HG03558 (cell line): ENCODE results near the gene CCDC92B.
"Not testable (repeated sequence)": the region's sequence is repeated elsewhere in the genome, so short reads cannot be mapped to it uniquely, and the experiment has no call there.

Source experiments
- ATAC-seq: cut with Tn5 transposase; IDR thresholded peaks from one replicate; pipeline ENCODE4 v1.9.1; 2021; ENCODE audit warnings: moderate number of reproducible peaks; ENCODE audit not compliant: unreplicated experiment; ENCODE audit errors: extremely low read depth

CCDC92B gene

GRCh38 chr17:2691069-2691871 is 58.2 kb downstream of the CCDC92B start:
- no peak for ATAC-seq

- ATAC-seq, result no peak
Observed at GRCh38 chr17:2690165-2691068, 59.0 kb downstream of the CCDC92B start.

GRCh38 chr17:2689411-2690164 is 59.9 kb downstream of the CCDC92B start:
- no peak for ATAC-seq

- no peak for ATAC-seq
Observed at GRCh38 chr17:2688351-2689342, 60.8 kb downstream of the CCDC92B start.

- ATAC-seq, result no peak
Observed at GRCh38 chr17:2687074-2687418, 62.4 kb downstream of the CCDC92B start.

GRCh38 chr17:2685696-2686095 is 63.8 kb downstream of the CCDC92B start:
- no peak for ATAC-seq

- ATAC-seq, result no peak
Observed at GRCh38 chr17:2684549-2684948, 64.9 kb downstream of the CCDC92B start.

- ATAC-seq, result no peak
Observed at GRCh38 chr17:2683912-2684311, 65.5 kb downstream of the CCDC92B start.

GRCh38 chr17:2682176-2682938 is 67.1 kb downstream of the CCDC92B start:
- ATAC-seq, result no peak

- ATAC-seq, result no peak
Observed at GRCh38 chr17:2681650-2682049, 67.8 kb downstream of the CCDC92B start.

- ATAC-seq, result no peak
Observed at GRCh38 chr17:2680961-2681360, 68.5 kb downstream of the CCDC92B start.

GRCh38 chr17:2679247-2679646 is 70.2 kb downstream of the CCDC92B start:
- ATAC-seq, result not testable (repeated sequence)
